ENCODE results near the gene TAGLN.
"Not testable (repeated sequence)": the region's sequence is repeated elsewhere in the genome, so short reads cannot be mapped to it uniquely, and the experiment has no call there.

Gene TAGLN

DNA sequence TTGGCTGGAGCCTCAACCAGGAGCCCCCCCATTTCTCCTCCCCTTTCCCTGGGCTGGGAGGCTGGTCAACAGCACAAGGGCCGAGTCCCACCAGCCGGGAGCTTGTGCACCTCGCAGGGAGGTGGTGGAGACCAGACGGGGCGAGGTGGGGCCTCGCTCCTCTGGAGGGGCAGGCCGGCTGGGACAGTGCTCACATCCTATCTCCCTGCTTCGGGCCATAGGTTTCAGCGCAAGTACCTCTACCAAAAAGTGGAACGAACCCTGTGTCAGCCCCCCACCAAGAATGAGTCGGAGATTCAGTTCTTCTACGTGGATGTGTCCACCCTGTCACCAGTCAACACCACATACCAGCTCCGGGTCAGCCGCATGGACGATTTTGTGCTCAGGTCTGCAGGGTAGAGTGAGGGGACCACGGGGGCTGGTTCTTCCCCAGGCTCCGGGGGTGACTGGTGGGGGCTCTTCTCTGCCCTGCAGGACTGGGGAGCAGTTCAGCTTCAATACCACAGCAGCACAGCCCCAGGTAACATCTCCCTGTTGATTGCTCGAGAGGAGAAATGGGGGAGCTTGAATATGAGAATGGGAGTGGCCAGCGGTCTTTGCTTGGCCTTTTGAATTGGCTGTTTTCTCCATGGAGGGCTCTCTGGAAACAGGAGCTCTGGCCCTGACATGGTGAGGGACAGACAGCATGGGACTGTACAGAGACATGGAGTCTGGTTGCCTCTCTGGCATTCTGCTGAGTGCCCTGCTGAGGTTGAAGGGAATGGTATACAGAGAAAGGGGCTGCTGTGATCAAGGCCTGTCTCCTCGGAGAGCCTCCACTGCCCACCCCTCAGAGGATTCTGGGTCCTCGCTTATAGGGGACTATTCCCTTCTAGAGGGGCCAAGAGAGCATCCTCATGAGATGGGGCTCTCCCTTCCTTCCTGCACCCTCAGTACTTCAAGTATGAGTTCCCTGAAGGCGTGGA, 17.3 kb upstream of the TAGLN start:
- peak in 1 of 2 experiments; percentile 7 for DNase-seq

- DNase-seq, result peak in 1 of 2 experiments; percentile 9
These were observed 16.6 kb upstream of the TAGLN start for GRCh38 chr11:117182551-117182935.

DNA sequence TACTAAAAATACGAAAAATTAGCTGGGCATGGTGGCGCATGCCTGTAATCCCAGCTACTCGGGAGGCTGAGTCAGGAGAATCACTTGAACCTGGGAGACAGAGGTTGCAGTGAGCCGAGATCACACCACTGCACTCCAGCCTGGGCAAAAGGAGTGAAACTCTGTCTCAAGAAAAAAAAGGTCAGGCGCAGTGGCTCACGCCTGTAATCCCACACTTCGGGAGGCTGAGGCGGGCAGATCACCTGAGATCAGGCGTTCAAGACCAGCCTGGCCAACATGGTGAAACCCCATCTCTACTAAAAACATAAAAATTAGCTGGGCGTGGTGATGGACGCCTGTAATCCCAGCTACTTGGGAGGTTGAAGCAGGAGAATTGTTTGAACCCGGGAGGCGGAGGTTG, 16.0 kb upstream of the TAGLN start:
- DNase-seq, result not testable (repeated sequence)

DNA sequence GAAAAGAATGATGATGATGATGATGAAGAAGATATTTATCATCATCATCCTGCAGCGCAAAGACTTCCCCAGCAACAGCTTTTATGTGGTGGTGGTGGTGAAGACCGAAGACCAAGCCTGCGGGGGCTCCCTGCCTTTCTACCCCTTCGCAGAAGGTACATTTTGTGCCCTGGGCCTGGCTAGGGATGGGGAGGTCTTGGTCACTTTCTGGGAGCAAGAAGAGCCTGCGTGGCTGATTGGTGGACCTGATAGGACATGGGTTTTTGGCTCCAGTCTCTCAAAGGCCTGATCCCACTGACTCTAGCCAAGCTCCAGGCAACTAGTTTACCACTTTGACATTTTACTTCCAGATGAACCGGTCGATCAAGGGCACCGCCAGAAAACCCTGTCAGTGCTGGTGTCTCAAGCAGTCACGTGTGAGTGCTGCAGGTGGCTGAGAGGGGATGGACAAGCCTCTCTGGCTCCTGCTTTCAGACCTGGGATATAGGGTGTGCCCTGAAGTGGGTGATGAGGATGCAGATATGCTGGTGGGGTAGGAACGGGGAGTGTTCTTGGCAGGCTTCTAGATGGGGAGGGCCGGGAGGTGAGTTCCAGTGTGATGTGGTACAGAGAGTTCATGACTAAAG, 15.3 kb upstream of the TAGLN start:
- DNase-seq, result peak; percentile 6 to 10

- no peak for DNase-seq
These were observed 13.3 kb upstream of the TAGLN start for GRCh38 chr11:117185736-117186430.

DNA sequence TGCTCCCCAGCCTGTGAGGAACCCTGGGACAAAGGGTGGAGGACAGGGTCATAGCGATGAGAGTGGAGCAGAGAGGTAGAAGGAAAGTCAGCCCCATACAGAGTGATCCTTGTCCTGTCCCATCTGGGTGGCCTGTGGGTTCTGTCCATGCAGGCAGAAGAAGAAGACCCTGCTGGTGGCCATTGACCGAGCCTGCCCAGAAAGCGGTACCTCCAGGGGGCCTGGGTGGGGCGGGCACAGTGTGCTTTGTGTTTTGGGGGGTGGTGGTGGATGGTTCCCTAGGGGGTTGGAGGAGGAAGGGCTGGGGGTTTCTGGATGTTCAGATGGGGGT, 12.8 kb upstream of the TAGLN start:
- no peak for DNase-seq

DNA sequence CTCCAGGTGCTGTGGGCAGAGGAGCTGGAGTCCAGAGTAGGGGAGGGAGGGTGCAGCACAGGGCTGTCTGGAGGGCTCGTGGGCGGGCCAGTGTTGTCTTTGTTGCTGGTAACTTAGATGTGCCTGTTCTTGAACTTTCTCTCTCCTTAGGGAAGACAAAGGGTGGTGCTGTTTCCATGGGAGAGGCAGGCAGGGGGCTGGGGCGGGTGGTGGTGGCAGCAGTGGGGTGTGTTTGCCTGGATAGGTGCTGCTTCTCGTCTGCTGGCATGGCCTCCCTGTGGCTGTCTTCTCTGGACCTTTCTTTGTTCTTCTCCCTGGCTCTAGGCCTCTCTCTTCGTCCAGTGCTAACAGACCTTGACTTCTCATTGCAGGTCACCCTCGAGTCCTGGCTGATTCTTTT, 12.2 kb upstream of the TAGLN start:
- DNase-seq, result no peak

DNA sequence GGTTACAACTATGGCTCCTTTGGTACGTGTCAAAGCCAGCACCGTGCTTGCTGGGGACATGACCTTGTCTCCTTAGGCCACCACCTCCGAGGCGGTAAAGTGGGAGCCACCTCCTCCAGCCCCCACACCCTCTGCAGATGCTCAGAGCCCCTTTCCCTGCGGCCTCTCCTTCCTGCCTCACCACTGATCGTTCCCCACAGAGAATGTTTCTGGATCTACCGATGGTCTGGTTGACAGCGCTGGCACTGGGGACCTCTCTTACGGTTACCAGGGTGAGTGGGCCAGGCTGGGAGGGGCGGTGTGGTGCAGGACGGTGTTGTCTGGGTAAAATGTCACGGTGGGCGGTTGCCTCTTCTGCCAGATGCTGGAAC, 11.8 kb upstream of the TAGLN start:
- no peak for DNase-seq

DNA sequence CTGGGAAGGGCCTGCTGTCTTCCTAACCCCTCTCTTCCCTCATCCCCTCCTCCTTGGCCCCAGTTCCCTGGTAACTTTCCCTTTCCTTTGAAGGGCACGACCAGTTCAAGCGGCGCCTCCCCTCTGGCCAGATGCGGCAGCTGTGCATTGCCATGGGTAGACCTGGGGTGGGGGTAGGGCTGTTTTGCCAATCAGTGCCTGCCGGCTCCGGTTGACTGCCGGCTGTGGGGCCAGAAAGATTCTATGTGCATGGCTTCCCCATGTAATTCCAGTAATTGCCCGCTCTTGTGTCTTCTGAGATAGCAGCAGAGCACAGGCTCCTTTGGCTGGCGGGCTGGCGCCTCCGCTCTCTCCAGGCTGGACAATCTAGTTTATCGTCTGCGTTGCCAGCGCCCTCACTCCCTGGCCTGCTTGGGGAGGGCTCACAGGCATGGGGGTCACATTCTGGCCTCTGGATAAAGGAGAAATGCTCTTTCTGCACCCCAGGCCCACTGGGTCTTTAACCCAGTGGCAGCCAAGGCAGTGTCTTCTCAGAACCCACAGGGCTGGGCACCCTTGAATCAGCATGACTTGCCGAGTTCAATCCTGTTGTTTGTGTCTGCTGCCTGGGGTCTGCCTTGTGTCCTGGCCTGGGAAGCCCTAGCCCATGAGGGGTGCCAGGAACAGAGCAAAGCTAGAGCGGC, 11.2 kb upstream of the TAGLN start:
- DNase-seq, result no peak

DNA sequence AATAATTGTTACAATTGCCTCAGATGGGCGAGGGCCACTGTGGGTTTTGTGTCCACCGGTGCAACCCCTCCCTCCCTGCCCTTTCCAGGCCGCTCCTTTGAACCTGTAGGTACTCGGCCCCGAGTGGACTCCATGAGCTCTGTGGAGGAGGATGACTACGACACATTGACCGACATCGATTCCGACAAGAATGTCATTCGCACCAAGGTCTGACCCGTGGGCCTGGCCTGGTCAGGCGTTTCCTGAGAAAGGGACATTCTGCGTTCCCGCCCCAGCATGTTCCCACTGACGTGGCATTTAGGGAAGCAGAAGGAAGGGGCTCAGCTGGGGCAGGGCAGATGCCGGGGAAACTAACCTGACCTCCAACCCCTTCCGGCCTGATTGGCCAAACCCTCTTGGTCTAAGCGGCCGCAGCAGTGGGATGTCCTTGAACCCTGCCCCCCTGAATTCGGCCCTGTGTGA, 10.5 kb upstream of the TAGLN start:
- DNase-seq, result no peak

GRCh38 chr11:117189191-117189940, 9.8 kb upstream of the TAGLN start:
- no peak for DNase-seq

DNA sequence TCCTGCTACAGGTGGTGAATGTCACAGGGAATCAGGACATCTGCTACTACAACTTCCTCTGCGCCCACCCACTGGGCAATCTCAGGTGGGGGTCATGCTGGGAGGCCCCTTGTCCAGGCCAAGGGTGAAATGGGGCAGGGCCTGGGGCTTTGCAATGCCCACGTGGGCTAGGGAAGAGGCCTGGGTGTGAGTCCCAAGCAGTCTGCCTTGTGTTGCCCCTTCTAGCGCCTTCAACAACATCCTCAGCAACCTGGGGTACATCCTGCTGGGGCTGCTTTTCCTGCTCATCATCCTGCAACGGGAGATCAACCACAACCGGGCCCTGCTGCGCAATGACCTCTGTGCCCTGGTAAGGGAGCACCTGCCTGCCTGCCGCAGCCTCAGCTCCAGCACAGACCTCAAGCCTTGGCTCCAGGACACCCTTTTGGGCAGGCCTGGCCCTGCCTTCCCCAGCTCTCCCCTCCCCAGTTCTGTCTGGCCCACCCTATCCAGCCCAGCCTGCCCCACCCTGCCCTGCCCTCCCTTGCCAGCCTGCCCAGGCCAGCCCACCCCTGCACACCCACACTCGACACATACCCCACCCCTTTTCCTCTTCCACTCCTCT, 9.1 kb upstream of the TAGLN start:
- no peak for DNase-seq

DNA sequence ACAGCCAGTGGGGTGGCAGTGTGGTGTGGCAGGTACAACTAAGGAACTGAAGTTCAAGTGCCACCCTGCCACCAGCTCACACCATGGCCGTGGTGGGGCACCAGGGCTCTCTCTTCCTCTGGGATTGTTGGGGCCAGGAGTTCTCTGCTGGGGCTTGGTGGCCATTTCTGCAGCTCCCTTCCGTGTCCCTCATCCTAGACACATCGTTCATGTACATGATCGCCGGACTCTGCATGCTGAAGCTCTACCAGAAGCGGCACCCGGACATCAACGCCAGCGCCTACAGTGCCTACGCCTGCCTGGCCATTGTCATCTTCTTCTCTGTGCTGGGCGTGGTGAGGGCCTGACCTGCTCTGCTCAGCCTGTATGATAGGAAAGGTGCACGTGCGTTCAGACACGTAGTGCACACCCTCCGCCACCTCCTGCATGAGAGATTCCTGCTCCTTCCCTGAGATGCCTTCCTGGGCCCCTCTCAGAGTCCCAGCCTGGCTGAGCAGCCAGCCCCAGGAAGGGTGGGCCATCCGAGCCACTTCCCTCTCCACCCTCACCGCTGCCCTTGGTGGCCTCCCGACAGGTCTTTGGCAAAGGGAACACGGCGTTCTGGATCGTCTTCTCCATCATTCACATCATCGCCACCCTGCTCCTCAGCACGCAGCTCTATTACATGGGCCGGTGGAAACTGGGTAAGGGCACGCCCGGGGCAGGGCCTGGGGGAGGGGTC, 7.3 kb upstream of the TAGLN start:
- DNase-seq, result no peak

DNA sequence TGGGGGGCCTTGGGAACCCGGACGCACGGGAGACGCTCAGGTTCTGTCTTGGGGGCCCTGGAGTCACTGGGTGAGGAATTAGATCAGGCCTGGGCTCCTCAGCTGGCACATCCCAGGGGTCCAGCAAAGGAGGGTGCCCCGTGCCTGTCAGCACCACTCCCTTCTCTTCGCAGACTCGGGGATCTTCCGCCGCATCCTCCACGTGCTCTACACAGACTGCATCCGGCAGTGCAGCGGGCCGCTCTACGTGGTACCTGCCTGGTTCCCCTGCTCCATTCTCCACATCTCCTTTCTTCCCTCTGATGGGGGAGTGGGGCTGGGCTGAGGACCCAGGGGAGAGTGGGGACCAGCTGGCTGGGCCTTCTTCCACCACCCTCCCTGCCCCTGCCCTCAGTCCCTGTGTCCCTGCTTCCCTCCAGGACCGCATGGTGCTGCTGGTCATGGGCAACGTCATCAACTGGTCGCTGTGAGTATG, 6.7 kb upstream of the TAGLN start:
- DNase-seq, result no peak

- DNase-seq, result no peak
These were observed 5.8 kb upstream of the TAGLN start for GRCh38 chr11:117193130-117194020.

- DNase-seq, result no peak
These were observed 4.9 kb upstream of the TAGLN start for GRCh38 chr11:117194267-117194666.

- DNase-seq, result no peak
These were observed 3.9 kb upstream of the TAGLN start for GRCh38 chr11:117195258-117195657.

DNA sequence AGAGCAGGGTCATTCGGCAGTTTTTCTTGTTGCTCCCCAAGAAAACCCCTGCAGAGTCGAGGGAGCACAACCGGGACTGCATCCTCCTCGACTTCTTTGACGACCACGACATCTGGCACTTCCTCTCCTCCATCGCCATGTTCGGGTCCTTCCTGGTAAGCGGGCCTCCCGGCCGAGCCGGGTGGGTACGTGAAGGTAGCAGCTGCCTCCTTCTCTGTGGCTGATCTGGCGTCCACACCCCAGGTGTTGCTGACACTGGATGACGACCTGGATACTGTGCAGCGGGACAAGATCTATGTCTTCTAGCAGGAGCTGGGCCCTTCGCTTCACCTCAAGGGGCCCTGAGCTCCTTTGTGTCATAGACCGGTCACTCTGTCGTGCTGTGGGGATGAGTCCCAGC, 3.4 kb upstream of the TAGLN start:
- DNase-seq, result no peak

GRCh38 chr11:117197006-117197405, 2.2 kb upstream of the TAGLN start:
- no peak for DNase-seq
